Kidney epithelial cell (primary cell): ENCODE data around the gene FYN. TPM values are rescaled to one million over a fixed set of nuclear protein-coding genes. Genes with fewer than 3 reads are reported as not detected.

ENCODE experiments used
- DNase-seq: peaks from one replicate; pipeline ENCODE4 v3.0.0-alpha.2; 2010; ENCODE audit warnings: low read depth
- H3K27me3 ChIP-seq: 2 replicates; pipeline ENCODE4 v1.6.0; 2011; ENCODE audit warnings: low read length; ENCODE audit not compliant: control insufficient read depth, insufficient read depth
- H3K36me3 ChIP-seq: 2 replicates; pipeline ENCODE4 v1.5.1; 2011; ENCODE audit warnings: low read length; ENCODE audit not compliant: control insufficient read depth, insufficient read depth
- H3K4me3 ChIP-seq: 2 replicates; pipeline ENCODE4 v1.5.1; 2011; ENCODE audit warnings: low read depth, mild to moderate bottlenecking, control low read depth, low read length
- CTCF ChIP-seq: IDR thresholded peaks from 2 replicates; pipeline ENCODE4 v1.5.1; 2011; ENCODE audit warnings: mild to moderate bottlenecking, moderate library complexity, low read length, control low read depth, inconsistent platforms; ENCODE audit not compliant: insufficient read depth, poor library complexity, severe bottlenecking
- total RNA-seq: library from RNA; depleted of rRNA; stranded (reverse); fragments of >200 nt; gene quantifications from 2 replicates; pipeline ENCODE4 v1.2.3, GENCODE V29; 2015

FYN gene
- total RNA-seq, 1 donor from 2014 or later: 133 TPM

- H3K27me3 ChIP-seq: no peaks in the 10 kb centered on the region
Observed at GRCh38 chr6:111667931-111668330, 205.3 kb downstream of the FYN start.

GRCh38 chr6:111666847-111667246, 206.4 kb downstream of the FYN start:
- DNase-seq: no peak
- no peaks in the 10 kb centered on the region for H3K36me3 ChIP-seq
- no peak overlapping the region for H3K4me3 ChIP-seq
- TF ChIP-seq CTCF: no peak
- H3K27me3 ChIP-seq: no peaks in the 10 kb centered on the region

More at GRCh38 chr6:111667931-111668330, 205.3 kb downstream of the FYN start:
- Histone ChIP-seq H3K4me3 (no peak overlapping the region), H3K36me3 (no peaks in the 10 kb centered on the region)
- no peak for TF ChIP-seq CTCF
- no peak for DNase-seq

GRCh38 chr6:111664565-111665030, 208.7 kb downstream of the FYN start:
- Histone ChIP-seq H3K27me3 (no peaks in the 10 kb centered on the region), H3K36me3 (no peaks in the 10 kb centered on the region), H3K4me3 (no peak overlapping the region)
- no peak for TF ChIP-seq CTCF
- no peak for DNase-seq

GRCh38 chr6:111663692-111664564, 209.3 kb downstream of the FYN start:
- no peak for DNase-seq
- no peaks in the 10 kb centered on the region for H3K27me3 ChIP-seq
- no peak for TF ChIP-seq CTCF
- H3K36me3 ChIP-seq: no peaks in the 10 kb centered on the region
- H3K4me3 ChIP-seq: no peak overlapping the region

- Histone ChIP-seq H3K4me3 (no peak overlapping the region), H3K27me3 (no peaks in the 10 kb centered on the region), H3K36me3 (no peaks in the 10 kb centered on the region)
- no peak for DNase-seq
- no peak for TF ChIP-seq CTCF
Observed at GRCh38 chr6:111662794-111663593, 210.3 kb downstream of the FYN start.
